Measurements from ENCODE around the gene ATP8A1.
A peak's percentile ranks its signal among the peaks of the same experiment; 100 is the strongest.
"Not testable (repeated sequence)": the region's sequence is repeated elsewhere in the genome, so short reads cannot be mapped to it uniquely, and the experiment has no call there.

ATP8A1 gene

GRCh38 chr4:42410446-42410845 is 246.5 kb downstream of the ATP8A1 start:
- DNase-seq (ENCODE audit: low spot score), result no peak

DNA sequence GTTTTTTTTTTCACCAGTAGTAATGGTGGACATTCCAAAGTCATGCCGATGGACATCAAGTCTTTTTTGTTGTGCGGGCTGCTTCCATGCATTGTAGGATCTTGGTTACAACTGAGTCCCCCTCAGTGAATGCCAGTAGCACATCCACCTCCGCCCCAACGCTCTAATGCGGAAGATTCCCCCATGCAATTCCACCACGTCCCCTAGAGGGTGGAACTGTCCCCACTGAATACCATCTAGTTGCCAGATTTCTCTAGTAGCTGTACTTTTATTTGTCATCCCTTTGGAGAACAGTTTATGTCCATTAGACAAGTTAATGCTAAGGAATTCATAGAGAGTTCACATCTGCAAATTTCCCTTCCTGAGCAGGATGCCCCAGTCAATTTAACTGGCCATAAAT is 252.9 kb downstream of the ATP8A1 start:
- no peak for DNase-seq (ENCODE audit: low spot score)

- peak; percentile 4 for DNase-seq (ENCODE audit: low spot score)
Measured at GRCh38 chr4:42401171-42401570, 255.7 kb downstream of the ATP8A1 start.

GRCh38 chr4:42399393-42399792 is 257.5 kb downstream of the ATP8A1 start:
- no peak for DNase-seq (ENCODE audit: low spot score)

DNA sequence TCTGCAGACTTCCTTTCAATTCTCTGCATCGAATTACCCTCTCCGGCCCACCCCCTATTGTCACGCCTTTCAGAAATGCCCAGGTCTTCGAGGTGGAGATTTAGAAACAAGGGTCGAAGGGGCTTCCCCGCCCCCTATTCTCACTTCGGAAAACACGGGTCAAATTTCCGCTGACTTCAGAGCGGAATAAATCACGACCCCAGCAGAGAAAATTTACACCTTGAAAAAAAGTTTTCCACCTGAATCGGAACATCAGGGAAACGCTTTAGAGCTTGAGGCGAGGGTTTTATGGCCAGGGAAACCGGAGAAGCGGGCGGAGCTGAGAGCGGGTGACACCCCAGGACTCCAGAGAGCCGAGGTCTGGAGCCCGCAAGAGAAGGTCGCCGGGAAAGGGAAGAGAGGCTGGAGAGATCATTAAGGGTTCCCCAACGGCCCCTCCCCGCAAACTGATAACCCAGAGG is 258.0 kb downstream of the ATP8A1 start:
- DNase-seq (ENCODE audit: low spot score), result no peak

DNA sequence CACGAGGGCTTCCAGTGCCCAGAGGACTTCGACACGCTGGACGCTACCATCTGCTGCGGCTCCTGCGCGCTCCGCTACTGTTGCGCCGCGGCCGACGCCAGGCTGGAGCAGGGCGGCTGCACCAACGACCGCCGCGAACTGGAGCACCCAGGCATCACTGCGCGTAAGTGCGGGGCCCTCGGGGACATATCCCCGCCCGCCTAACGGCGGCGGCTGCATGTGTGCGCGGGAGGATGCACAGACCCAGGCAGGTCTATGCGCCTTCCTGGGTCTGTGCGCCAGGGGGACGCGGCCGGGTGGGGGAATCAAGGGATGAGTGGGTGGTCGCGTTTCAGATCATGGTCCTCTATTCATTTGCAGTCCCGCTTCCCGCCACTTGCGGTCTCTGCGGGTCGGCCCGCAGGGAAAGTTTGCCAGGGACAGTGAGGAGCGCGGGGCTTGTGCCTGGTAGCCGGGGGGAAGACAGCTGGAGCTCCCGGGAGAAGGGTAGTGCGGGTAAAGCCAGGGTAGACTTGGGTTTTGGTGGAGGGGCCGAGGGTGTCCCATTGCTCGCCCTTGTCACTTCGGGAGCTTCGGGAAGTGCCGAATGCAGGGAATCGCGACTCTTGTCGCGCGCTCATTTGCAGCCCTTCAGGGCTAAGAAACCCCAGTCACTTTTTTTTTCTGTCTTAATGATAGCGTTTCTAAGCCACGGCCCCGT is 258.6 kb downstream of the ATP8A1 start:
- DNase-seq (ENCODE audit: low spot score), result no peak

- DNase-seq (ENCODE audit: low spot score), result no peak
Measured at GRCh38 chr4:42397635-42398170, 259.2 kb downstream of the ATP8A1 start.

GRCh38 chr4:42396752-42397634 is 259.9 kb downstream of the ATP8A1 start, which contains the start of gene SHISA3:
SHISA3 (plus strand) TSS chr4:42397488; CDS start chr4:42398057, 569 bp downstream.
- DNase-seq (ENCODE audit: low spot score), result no peak

- DNase-seq (ENCODE audit: low spot score), result no peak
Measured at GRCh38 chr4:42396361-42396751, 260.5 kb downstream of the ATP8A1 start.

GRCh38 chr4:42395595-42395994 is 261.3 kb downstream of the ATP8A1 start:
- DNase-seq (ENCODE audit: low spot score), result no peak

- DNase-seq (ENCODE audit: low spot score), result no peak
Measured at GRCh38 chr4:42392436-42392835, 264.5 kb downstream of the ATP8A1 start.

- DNase-seq (ENCODE audit: low spot score), result no peak
Measured at GRCh38 chr4:42391981-42392380, 264.9 kb downstream of the ATP8A1 start.

- DNase-seq (ENCODE audit: low spot score), result no peak
Measured at GRCh38 chr4:42391355-42391664, 265.6 kb downstream of the ATP8A1 start.

DNA sequence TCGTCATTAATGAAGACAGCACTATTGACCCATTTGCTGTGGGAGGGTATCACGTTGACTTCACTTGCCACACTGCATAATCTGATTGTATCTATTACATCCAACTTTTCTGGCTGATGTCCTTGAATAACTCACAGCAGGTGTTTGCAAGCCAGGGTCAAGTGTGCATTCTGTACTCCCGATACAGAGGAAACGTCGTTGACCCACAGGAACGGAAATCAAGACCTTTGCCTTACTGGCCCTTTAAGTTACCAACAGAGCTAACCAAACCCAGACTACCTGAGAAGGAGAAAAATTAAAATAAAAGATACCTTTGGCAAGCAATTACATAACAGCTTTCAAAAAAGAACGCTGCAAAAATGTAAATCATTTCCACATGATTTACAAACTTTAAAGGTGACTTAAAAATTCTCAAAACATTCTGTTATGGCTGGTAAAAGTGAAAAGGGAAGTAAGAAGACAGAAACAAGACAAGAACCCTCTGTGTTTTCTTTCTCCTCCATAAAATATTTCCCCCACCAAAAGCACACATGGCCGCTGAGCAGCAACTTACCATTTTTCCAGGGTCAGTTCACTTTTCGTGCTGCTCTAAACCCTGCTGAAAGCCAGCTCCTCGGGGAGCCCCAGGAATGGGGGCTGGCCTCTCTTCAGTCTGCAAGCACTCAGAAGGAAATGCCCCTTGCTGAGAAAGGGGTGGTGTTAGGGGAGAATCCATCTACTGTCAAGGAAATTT is 266.1 kb downstream of the ATP8A1 start:
- DNase-seq (ENCODE audit: low spot score), result no peak

- DNase-seq (ENCODE audit: low spot score), result no peak
Measured at GRCh38 chr4:42385516-42385915, 271.4 kb downstream of the ATP8A1 start.

DNA sequence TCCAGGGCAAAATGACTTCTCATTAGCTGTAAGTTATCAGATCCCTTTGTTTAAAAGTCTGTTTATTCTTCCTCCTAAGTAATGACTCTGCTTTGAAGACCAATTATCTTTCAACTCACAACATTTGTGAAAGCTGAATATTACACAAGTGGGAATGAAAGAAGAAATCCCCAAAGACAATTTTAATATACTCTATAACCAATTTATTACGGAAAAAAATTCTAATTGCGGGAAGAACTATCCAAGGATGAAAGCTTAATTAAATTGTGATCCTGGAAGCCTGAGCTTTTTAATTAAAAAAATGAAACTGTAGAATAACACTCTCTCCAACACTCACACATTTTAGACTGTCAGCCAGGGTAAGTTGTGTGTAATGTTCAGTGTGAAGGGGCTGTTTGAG is 275.2 kb downstream of the ATP8A1 start:
- no peak for DNase-seq (ENCODE audit: low spot score)

- DNase-seq (ENCODE audit: low spot score), result no peak
Measured at GRCh38 chr4:42377497-42377896, 279.4 kb downstream of the ATP8A1 start.

DNA sequence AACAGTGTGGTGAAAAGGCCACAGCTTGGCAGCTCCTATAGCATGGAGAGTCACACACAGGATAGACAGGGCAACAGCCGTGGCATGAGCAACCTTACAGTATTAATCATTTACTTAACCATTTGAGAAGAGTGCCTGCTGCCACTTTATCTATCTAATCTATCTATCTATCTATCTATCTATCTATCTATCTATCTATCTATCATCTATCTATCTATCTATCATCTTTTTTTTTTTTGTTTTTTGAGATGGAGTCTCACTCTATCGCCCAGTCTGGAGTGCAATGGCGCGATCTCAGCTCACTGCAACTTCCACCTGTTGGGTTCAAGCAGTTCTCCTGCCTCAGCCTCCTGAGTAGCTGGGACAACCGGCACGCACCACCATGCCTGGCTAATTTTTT is 284.6 kb downstream of the ATP8A1 start:
- not testable (repeated sequence) for DNase-seq (ENCODE audit: low spot score)

- DNase-seq (ENCODE audit: low spot score), result peak; percentile 54
Measured at GRCh38 chr4:42371305-42372252, 285.3 kb downstream of the ATP8A1 start.

DNA sequence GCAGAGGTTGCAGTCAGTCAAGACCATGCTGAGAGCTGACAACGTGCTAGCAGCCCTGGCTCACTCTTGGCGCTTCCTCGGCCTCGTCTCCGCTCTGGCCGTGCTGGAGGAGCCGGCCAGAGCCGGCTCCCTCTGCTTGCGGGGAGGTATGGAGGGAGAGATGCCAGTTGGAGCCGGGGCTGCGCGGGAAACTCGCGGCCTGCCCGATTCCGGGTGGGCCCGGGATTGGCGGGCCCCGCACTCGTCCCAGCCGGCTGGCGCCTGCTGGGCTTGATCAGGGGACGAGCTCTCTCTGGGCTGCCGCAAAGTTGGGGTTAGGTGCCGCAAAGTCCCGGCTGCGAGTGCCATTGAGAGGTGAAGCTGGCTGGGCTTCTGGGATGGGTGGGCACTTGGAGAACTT is 287.4 kb downstream of the ATP8A1 start:
- DNase-seq (ENCODE audit: low spot score), result no peak

GRCh38 chr4:42366959-42367358 is 289.9 kb downstream of the ATP8A1 start:
- no peak for DNase-seq (ENCODE audit: low spot score)

Data from SW480 (cell line).